HG03460 (cell line): ENCODE results near the gene FMNL1.

Experiments used
- ATAC-seq: cut with Tn5 transposase; IDR thresholded peaks from one replicate; pipeline ENCODE4 v1.9.1; 2021; ENCODE audit not compliant: unreplicated experiment

The FMNL1 gene

DNA sequence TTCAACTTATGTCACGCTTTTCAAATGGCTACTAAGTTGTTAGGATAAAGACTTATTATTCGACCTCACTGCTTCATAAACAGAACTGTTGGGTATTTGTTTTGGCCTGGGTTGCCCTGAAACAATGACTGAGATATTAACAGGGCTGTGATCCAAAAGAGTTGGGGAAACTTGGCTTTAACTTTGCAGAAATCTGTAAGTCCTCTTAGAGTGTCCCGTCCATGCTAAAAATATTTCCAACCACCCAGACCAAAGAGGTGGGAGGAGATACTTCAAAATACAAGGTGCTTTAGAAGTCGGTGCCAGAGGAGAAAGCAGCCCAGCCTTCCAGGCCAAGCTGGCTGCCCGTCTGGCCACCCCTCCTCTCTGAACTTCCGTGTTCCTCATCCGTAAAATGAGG is 56.3 kb downstream of the FMNL1 start:
- ATAC-seq: no peak

DNA sequence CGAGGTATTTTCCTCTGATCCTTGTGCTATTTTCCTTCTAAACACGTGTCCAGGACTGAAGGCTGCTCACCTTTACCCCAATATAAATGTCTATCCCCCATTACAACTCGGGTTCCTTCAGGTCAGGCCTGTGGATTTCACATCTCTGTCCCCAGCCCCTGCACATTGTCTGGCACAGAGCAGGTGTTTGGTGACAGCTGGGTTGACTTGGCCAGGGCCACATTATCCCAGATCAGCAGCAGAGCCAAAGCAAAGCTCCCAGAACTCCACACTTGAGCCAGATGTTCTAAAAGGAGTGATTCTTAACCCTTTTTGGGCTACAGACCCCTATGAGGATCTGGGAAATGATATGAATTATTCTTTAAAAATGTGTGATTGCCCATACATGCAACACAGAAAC is 58.2 kb downstream of the FMNL1 start:
- ATAC-seq: no peak

DNA sequence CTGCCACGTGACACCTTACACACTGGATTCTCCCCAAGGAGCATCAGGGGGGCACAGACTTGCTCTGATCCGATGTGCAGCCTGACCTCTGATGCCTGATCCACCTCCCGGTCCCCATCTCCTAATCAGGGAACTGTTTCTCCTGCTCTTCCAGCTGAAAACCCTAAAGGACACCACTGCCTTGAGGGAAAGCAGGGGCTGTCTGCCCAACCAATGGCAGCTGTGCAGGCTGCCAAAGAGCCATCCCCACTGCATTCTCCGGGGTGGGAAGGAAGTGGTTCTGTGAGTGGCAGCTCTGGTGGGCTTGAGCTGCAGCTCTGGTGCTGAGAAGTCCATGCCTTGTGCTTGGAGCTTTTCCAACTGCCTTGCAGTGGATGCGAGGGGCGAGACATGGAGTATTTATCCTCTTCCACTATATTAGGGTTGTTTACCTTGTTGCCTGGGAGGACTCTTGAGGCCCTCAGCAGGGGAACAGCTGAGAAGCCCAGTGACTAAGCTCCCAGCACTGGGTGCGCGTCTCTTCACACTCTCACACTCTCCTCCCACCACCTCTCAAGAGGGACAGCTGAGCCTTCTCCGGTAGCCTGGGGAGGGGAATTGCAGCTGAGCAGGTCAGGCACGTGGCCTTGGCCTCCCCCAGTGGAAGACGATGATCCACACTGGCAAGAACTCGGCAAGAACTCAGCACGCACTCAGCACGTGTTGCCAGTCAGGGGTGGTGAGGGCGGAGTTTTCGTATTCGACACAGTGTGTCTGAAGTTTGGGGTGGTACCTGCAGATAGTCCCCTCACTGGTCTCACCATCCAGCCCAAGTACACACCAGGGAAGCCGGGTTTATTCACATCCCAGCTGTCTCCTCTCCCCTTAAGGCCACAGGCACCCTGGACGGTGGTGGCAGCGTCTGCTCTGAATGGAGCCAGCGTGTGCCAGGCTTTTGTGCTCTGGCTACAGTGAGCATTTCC is 61.3 kb downstream of the FMNL1 start:
- no peak for ATAC-seq

DNA sequence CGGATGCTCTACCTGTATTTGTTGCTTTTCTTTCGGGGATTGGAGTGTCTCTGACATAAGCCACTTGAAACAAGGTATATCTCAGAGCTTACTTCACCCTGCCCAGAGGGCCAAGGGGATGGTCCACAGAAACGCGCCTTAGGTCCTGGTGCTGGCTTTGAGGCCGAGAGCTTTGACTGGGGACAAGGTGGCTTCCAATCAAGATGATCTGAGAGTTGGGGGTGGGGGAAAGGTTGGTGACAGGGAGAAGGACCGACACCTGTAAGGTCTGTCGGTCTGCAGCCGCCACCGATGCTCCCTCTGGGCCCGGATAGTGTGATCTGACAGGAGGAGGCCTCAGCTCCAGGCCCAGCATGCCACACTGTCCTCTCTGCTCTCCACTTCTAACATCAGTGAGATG is 62.0 kb downstream of the FMNL1 start:
- ATAC-seq: no peak

DNA sequence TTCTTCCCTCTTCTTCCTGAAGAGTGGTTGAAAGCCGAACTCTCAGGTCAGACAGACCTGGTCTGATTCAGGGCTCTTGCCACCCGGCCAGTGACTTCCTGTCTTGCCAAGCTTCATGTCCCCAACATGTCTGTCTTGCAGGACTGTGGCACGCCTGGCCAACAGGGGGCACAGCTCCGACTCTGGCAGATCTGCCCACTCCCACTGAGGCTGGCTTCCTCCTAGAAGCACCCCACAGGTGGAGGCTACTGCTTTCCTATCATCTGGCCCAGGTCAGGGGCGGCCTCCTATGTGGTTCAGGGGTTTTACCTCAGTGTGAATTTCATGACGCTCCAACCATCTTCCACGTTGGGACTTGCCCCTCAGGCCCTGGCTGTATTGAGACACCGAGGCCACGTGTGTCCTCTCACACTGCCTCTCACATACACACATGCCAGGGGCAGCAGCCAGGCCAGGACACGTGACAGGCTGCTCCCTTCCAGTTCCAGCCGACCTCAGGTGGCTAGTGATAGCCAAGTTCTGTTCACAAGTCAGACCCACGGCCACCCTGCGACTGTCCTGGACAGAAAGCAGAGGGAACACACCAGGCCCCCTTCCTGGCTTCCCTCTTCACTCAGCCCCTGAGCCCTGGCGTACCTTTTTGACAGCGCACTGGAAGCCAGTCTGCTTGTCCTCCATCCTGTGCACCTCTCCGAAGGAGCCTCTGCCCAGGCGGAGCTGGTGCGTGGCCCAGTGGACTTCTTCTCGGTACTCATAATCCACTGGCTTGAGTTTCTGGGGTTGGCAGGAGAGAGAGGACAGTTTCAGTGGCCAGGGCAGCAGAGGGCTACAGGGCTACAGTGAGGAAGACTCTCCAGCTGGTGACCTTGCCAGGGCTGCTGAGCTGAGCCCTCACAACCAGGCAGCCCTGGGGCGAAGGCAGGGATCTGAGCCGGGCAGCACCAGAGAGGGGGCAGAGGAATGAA is 62.8 kb downstream of the FMNL1 start:
- ATAC-seq: no peak

DNA sequence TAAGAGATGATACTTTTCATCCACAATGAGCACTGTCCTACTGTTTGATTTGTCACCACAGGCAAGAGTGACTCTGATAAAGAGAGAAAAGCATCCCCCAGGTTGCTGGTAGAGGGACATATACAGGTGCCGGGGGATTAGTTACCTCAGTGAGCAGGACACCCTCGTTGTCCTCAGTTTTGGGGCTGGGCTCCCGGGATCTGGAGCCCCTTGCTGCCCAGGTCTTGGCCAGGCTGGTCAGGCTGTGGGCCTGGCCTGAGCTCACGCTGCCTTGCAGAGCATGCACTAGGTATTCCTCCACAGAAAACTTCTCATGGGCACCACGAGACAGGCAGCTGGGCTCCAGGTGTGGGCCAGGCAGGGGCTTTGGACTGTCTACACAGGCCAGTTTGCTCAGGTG is 64.6 kb downstream of the FMNL1 start:
- ATAC-seq: no peak

DNA sequence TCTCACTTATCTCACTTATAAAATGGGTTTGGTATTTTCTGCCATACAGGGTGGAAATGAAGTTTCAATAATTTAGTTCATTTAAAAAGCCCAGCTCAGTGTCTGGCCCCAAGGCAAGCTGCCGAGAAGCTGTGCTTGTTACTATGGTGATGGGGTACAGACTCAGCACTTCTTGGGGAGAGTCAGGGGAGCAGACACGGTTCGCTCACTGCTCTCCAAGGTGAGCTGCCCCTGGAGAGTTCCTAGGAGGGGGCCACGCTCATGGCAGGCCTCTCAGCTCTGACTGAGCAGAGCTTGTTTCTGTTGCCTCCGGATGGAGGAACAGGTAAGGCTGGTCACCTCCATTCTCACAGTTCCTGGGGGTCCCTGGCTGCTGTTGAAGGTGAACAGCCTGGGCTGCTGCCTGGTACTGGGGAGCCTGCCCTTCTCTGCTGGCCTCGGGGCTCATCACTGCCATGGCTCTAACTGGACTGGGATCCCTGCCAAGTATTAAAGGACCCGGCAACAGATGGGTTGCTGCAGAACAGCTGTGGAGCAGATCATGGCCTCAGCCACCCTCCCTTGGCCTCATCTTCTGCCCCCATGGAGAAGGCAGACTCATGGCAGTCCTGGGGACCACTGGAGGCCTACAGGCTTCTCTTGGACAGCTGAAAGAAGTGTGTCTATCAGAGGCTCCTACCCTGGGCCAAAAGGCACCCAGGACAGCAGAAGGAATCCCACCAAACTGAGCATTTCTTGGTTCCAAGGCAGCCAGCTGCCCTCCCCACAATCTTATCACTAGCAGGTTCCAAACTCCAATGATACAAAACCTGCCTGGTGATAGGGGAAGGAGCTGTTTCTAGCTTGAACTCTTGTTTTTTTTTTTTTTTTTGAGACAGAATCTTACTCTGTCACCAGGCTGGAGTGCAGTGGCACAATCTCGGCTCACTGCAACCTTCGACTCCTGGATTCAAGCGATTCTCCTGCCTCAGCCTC is 66.1 kb downstream of the FMNL1 start:
- no peak for ATAC-seq

DNA sequence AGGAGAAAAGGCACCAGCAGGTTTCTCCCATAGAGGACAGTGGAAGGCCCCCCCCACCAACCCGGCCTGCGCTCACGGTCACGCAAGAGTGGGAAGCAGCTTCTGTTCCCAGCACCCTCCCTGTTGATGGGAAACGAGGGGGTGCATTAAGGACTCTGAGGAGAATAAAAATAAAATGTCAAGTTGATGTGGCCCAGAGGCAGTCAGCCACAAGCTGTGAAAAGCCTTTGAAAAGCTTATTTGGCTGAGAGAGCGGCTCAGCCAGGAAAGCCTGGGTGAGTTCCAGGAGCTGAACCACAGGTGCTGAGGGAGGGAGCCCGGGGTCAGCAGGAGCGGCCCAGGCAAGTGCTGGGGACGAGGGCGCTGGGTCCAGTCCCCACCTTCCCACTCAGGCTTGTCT is 67.1 kb downstream of the FMNL1 start:
- no peak for ATAC-seq

DNA sequence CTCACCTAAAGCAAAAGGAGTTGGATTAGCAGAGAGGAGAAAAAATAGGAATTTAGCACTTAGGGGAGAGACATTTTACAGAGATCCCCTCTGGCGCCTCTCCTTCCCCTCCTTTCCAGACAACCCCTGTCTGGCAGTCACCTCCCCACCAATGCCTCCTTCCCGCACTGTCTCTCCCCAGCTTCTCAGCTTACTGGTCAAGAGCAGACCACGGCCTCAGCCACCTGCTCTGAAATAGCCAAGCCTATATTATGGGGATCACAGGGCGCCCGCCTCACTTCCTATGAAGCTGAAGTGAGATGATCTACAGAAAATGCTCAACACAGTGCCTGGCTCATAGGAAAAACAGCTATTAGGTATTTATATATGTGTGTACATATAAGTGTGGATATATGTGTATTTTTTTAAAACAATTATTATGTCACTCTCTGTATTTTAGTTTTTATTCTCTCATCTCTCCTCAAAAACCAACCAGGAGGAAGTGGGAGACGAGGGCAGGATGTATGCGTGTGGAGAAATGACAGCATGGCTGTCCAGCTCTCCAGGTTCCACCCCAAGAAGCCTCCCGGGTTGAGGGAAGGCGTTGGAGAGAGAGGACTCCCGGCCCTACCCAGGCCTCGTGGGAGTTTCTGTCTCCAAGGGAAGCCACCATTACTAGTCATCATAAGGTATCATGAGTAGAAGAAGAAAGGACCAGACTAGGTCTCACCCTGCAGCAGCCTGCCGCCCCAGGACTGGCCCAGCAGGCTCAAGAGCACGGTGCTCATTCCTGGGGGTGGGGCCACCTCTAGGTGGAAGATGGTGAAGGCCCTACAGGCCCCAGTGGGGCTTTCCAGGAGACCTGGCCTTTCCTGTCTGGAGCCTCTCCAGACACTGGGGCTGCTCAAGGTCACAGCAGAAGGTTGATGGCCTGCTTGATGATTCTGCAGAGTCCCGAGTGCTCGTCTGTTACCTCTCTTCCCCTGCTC is 67.9 kb downstream of the FMNL1 start:
- ATAC-seq: no peak

DNA sequence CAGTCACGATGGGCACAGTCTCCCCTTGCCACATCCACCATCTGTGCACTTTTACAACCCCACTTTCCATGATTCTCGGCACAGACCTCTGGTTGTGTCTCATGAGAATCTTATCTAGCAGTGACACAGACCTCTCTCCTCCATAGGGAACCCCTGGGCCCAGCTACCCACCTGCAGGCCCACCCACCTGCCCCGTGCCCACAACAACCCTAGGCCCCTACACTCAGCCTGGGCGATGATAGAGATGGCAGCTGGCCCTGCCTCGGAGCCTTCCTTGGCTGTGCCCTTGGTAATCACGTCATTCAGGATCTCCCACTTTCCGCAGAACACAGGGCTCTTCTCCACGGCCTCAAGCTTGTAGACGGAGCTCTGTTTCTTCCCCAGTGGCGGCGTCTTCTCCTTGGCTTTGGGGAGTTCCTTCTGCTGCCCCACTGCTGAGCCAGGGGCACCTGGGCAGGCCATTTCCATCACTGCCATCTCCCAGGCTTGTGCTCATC is 68.6 kb downstream of the FMNL1 start:
- ATAC-seq: no peak

DNA sequence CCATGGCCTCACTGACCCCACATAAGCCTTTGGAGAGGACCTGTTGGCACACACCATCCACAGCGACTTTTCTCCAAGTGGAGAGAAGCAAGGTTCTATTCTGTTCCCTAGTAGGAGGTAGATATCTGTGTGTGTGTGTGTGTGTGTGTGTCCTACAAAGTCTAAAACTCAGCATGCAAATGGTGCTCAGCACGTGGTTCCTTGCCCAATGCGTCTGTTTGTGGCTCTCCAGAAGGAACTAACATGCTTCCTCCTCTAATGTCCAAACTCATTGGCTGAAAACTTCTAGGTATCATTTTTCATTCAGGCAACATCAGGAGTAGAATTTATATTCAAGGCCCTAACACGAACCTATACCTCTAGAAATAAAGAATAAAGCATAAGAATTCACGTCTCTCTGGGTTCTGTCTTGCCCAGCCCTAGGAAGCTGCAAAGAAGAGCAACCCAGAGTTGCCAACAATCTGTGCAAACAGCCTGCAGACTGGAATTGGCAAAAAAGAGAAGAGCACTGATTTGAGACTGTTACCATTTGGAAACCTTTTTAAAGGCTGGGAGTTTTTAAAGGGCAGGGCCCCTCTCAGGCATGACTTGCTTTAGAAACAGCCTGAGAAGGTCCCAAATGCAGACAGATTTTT is 69.6 kb downstream of the FMNL1 start:
- no peak for ATAC-seq

DNA sequence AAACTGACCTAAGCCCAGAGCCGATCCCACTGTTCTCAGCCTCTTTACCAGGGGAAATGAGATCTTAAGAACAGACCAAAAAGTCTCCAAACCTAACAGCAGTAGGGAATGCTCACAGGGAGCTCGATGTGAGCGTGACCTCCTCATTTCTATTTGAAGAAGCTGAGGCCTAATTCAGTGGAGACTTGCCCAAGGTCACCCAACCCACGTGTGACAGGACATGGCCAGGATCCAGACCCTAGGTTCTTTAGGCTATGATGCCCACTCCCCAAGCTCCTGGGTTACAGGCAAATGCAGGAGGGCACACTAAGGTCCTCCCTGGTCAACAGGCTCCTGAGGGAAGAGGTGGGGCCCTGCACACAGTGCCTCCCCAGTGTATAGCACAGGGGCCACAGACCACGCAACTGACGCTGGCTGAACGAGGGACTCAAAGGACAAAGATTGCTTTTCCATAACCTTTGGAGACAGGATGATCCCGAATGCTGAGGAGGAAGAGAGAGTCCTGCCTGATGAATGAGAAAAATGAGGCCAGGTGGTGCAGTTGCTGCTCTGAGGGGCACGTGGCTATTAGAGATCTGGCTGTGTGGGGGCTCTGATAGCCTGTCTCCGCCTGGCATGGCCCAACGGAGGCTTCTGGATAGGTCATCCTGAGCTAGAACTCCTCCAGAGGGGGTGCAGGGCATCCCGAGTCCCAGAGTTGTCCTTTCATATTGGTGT is 71.2 kb downstream of the FMNL1 start:
- ATAC-seq: no peak

DNA sequence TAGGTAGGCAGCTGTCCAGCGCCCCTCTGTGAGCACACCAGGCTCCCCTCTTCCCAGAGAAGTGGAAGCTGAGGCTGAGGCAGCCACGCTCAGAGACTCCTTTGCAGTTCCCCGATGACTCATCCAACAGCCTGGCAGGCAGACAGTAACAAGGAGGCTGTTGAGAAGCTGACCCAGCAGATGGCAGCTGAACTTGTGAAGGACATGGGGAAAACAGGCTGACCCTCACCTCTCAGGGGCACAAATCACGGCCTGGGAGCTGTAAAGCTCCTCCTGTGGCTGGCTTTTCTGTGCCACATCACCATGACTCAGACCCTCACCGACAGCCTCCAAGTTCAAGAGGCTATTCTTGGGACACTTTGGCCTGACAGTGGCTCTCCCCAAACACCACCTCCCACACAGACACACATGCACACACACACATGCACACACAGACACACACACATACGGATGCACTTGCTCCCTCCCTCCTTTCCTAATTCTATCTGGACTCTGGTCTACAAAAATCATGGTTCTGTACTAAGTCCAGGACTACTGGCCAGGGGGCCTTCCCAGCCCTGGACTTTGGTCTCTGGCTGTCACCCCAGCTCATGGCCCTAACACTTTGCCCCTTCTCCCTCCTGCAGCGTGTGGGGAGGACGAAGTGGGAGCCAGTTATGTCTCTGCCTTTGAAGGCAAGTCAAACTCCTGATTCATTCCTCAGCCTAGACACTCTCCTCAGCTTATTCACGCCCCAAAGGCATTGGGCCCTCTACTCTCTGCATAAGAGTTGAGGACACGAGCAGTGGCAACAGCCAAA is 71.9 kb downstream of the FMNL1 start:
- ATAC-seq: no peak

DNA sequence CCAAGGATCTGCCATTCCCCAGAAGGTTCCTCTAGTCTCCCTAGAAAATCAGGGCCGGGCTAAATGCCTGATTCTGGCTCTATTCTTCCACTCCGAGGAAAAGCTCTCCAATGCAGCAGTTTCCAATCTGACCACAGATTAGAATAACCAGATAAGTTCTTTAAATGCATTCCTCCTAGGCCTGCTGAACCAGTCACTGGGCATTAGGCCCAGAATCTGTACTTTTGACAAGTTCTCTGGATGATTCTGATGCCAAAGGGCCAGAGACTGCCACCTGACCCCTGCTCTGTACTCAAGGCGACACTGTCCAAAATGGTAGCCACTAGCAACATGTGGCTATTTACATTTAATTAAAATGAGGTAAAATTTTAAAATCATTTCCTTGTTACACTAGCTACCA is 72.8 kb downstream of the FMNL1 start:
- ATAC-seq: no peak

DNA sequence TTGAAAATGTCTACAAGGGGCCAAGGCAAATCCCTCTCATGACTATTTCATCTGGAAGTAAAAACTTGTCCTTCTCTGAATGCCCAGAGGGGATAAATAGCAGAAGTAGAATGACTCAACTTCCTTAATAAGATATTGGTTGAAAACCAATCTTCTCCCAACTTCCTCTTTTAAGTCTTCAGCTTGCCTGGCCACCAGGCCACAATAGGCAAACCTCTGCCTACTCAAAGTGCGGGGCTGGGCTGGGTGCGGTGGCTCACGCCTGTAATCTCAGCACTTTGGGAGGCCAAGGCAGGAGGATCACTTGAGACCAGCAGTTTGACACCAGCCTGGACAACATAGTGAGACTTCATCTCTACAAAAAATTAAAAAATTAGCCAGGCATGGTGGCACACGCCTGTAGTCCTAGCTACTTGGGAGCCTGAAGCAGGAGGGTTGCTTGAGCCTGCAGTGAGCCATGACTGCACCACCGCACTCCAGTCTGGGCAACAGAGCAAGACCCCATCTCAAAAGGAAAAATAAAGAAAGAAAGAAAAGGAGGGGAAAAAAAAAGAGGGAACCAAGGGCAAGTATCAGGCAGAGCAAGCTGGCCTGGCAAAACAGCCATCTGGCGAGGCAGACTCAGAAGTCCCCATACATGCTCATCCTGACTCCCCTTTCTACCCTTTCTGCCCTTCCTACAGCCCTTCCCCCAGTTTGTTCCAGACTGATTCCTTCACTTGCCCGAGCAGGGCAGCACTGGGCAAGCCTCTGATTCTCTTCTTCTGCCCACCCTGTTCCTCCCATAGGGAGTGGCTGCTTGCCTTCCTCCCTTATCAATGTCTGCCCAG is 74.5 kb downstream of the FMNL1 start:
- ATAC-seq: no peak

DNA sequence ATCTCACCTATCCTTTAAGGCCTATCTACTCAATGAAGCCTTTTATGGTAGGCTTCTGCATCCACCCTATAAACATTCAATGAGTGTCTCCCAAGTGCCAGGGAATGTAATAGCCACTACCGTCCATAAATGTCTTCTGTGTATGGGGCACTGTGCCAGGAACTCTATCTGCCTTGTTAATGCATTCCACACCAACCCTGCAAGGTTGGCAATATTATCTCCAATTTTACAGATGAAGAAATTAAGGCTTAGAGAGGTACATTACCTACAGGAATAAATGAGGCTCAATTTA is 75.1 kb downstream of the FMNL1 start:
- no peak for ATAC-seq
